ENCODE data around the gene LAMA2.

DNA sequence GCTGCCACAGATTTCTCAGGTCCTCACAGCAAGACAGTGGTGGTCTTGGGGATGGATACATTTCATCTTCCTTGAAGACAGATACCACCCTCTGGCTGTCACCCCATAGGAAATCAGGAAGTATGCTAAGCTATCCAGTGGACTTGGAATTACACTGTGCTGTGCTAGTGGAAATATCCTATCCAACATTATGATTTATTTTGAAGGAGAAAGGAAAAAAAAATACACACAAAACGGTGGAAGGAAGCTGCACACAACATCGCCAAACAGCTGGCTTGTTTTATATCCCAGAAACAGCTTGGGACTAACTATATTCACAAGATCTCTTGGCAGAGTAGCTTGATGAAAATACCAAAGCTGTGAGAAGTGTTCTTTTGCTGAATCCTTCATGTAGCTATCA, 257.6 kb downstream of the LAMA2 start:
- no peak for TF ChIP-seq CHD2 (IDR thresholded peaks at IDR 0.05; ENCODE audit: low read length)
- no peak for TF ChIP-seq HDAC2 (IDR thresholded peaks at IDR 0.05; ENCODE audit: borderline replicate concordance in 1 of 2, low read depth in 2 of 2, low read length in 2 of 2)
- TF ChIP-seq CBX5 (IDR thresholded peaks at IDR 0.05; ENCODE audit: low read depth, low read length) = no peak
- no peak for TF ChIP-seq SRF (IDR thresholded peaks at IDR 0.05; ENCODE audit: low read depth, low read length)
- TF ChIP-seq, protein P1, sequence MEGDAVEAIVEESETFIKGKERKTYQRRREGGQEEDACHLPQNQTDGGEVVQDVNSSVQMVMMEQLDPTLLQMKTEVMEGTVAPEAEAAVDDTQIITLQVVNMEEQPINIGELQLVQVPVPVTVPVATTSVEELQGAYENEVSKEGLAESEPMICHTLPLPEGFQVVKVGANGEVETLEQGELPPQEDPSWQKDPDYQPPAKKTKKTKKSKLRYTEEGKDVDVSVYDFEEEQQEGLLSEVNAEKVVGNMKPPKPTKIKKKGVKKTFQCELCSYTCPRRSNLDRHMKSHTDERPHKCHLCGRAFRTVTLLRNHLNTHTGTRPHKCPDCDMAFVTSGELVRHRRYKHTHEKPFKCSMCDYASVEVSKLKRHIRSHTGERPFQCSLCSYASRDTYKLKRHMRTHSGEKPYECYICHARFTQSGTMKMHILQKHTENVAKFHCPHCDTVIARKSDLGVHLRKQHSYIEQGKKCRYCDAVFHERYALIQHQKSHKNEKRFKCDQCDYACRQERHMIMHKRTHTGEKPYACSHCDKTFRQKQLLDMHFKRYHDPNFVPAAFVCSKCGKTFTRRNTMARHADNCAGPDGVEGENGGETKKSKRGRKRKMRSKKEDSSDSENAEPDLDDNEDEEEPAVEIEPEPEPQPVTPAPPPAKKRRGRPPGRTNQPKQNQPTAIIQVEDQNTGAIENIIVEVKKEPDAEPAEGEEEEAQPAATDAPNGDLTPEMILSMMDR (IDR thresholded peaks at IDR 0.05; ENCODE audit: control extremely low read depth in 1 of 3, insufficient read depth in 1 of 3, low read depth in 1 of 3, low read length in 3 of 3) = no peak
- TF ChIP-seq POLR2A (IDR thresholded peaks at IDR 0.05; ENCODE audit: control extremely low read depth in 1 of 2, low read depth in 2 of 2, low read length in 2 of 2) = no peak
- TF ChIP-seq EZH2 (IDR thresholded peaks at IDR 0.05; ENCODE audit: low read depth, low read length, severe bottlenecking) = no peak
- TF ChIP-seq JUND (IDR thresholded peaks at IDR 0.05; ENCODE audit: low read length) = no peak
- TF ChIP-seq, protein P2, sequence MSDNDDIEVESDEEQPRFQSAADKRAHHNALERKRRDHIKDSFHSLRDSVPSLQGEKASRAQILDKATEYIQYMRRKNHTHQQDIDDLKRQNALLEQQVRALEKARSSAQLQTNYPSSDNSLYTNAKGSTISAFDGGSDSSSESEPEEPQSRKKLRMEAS (IDR thresholded peaks at IDR 0.05) = no peak
- TF ChIP-seq SP1 (IDR thresholded peaks at IDR 0.05; ENCODE audit: low read depth, low read length) = no peak
- TF ChIP-seq GABPA (IDR thresholded peaks at IDR 0.05; ENCODE audit: borderline replicate concordance, insufficient read depth, low read length) = no peak
- no peak for TF ChIP-seq KDM1A (IDR thresholded peaks at IDR 0.05; ENCODE audit: borderline replicate concordance, low read length)
- TF ChIP-seq TAF1 (IDR thresholded peaks at IDR 0.05; ENCODE audit: low read depth, low read length) = no peak
- TF ChIP-seq TEAD4 (IDR thresholded peaks at IDR 0.05; ENCODE audit: low read depth, low read length) = no peak
